ENCODE measurements around the gene EVI5L.
"Not testable (repeated sequence)": the region's sequence is repeated elsewhere in the genome, so short reads cannot be mapped to it uniquely, and the experiment has no call there.

EVI5L gene

DNA sequence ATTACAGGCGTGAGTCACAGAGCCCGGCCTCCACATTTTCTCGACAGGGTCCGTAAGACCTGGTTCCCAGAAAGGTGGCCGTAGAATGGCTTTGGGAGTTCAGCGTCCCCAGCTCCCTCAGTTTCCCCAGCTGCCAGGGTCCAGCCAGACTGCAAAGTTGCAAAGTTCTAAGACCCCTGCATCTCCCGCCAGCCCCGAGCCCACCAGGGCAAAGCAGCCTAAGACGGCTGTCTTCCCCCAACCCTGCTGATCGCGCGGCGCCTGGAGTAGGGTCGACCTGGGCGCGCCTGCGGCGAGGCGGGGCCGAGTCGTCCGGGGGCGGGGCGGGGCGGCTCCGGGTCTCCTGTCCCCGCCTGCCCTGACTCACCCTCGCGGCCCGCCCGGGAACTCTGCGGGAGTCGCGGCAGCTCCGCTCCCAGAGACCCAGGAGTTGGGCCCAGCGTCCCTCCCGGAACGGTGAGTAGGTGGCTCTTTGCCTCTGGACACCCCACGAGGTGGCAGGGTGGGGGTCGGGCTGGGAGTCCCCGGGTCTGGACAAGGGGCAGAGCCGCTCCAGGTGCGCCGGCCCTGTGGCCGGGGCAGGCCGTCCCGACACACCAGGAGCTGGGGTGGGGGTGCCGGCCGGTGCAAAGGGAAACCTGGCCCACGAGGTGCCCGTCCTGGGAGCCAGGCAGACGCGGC lies 58.3 kb downstream of the EVI5L start, which contains the start of gene LRRC8E:
Gene LRRC8E (plus strand): TSS at position 366 of the 681 bp plus-strand sequence. CDS start 7,094 bp downstream, outside the sequence.
- Histone ChIP-seq H3K4me1 (no peaks in the 10 kb centered on the region), H3K9me3 (no peaks in the 10 kb centered on the region), H3K36me3 (no peaks in the 10 kb centered on the region), H3K27me3 (peaks cover 4% of the 10 kb centered on the region; the same call in 1 of the 2 replicates), H3K4me3 (ENCODE audit: low read depth, low read length) (peak within 1 kb of the TSS; percentile 20; the same call in 1 of the 2 replicates)
- peak; percentile 78 for DNase-seq
- TF ChIP-seq, protein P1, sequence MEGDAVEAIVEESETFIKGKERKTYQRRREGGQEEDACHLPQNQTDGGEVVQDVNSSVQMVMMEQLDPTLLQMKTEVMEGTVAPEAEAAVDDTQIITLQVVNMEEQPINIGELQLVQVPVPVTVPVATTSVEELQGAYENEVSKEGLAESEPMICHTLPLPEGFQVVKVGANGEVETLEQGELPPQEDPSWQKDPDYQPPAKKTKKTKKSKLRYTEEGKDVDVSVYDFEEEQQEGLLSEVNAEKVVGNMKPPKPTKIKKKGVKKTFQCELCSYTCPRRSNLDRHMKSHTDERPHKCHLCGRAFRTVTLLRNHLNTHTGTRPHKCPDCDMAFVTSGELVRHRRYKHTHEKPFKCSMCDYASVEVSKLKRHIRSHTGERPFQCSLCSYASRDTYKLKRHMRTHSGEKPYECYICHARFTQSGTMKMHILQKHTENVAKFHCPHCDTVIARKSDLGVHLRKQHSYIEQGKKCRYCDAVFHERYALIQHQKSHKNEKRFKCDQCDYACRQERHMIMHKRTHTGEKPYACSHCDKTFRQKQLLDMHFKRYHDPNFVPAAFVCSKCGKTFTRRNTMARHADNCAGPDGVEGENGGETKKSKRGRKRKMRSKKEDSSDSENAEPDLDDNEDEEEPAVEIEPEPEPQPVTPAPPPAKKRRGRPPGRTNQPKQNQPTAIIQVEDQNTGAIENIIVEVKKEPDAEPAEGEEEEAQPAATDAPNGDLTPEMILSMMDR (IDR thresholded peaks at IDR 0.05; ENCODE audit: low read depth, low read length): no peak

DNA sequence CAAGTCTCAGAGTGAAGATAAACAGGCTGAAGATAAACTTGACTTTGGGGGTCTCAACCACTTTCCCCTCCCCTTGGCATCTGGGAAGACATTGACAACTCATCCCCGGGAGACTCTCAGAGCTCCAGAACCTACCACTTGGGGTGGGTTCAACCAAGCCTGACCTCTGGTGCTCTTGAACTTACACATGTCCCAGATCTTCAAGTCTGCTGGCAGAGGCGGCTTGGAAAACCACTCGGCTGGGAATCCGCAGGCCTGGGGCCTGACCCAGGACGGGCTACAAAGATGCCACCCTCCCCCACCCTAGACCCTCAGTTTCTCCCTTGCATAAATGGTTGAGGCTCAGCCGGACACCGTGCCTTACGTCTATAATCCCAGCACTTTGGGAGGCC lies 58.8 kb downstream of the EVI5L start:
- TF ChIP-seq, protein P1 (IDR thresholded peaks at IDR 0.05; ENCODE audit: low read depth, low read length): no peak
- no peaks in the 10 kb centered on the region for H3K36me3 ChIP-seq
- no peaks in the 10 kb centered on the region for H3K9me3 ChIP-seq
- DNase-seq: no peak
- H3K4me3 ChIP-seq (ENCODE audit: low read depth, low read length): no peak overlapping the region
- H3K4me1 ChIP-seq: no peaks in the 10 kb centered on the region
- H3K27me3 ChIP-seq: peaks cover 4% of the 10 kb centered on the region; the same call in 1 of the 2 replicates

DNA sequence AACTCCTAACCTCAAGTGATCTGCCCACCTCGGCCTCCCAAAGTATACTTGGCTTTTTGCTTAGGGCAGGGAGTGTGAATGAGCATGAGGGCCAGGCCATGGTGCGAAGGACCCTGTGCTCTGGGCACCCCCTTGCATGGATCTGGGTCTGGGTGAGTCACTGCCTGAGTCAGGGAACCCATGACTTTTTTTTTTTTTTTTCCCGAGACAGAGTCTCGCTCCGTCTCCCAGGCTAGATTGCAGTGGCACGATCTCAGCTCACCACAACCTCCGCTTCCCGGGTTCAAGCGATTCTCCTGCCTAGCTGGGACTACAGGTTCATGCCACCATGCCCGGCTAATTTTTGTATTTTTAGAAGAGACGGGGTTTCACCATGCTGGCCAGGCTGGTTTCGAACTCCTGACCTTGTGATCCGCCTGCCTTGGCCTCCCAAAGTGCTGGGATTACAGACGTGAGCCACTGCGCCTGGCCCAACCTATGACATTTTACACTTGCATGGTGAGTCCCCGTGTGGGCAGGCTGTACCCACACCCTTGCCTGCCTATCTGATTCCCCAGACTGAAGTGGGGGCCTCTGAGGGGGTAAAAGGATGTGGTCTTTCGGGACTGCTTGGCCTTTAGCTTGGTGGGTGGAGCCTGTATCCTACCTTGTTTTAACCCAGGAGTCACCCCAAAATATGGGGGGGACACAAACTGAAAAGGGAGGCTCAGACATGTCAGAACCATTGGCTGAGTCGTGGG lies 63.5 kb downstream of the EVI5L start:
- H3K4me3 ChIP-seq (ENCODE audit: low read depth, low read length); H3K9me3 ChIP-seq; H3K4me1 ChIP-seq; DNase-seq; H3K36me3 ChIP-seq; H3K27me3 ChIP-seq: not testable (repeated sequence)

DNA sequence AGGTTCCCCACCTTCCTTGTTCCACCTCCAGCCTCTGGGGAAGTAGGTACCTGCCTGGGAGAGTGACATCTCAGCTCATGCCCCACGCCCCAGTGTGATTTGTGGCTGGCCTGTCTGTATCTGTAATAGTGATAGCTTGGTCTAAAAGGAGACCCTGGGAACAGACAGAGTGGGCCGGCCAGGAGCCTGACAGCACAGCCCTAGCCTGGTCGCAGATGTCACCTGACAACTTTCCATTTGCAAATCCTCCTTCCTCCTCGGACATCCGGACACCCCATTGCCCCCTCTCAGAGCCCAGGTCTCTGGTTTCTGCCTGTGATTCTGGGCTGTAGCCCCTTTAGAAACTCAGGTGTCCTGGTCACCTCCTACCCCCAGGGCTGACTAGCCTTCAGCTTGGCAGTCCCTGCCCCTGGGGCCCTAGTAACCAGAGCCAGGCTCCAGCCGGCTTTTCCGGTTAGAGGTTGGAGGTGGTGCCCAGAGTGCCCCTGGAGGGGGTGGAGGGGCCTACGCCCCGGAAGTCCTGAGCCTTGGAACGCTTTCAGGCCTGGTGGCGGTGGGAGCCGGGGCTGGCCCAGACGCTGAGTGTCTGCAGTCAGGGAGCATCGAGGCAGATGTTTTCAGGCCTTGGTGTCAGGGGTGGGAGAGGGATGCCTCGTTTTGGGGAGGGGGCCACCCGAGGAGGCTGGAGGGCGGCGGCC lies 64.7 kb downstream of the EVI5L start:
- H3K4me3 ChIP-seq (ENCODE audit: low read depth, low read length): no peak overlapping the region
- TF ChIP-seq, protein P1 (IDR thresholded peaks at IDR 0.05; ENCODE audit: low read depth, low read length): no peak

DNA sequence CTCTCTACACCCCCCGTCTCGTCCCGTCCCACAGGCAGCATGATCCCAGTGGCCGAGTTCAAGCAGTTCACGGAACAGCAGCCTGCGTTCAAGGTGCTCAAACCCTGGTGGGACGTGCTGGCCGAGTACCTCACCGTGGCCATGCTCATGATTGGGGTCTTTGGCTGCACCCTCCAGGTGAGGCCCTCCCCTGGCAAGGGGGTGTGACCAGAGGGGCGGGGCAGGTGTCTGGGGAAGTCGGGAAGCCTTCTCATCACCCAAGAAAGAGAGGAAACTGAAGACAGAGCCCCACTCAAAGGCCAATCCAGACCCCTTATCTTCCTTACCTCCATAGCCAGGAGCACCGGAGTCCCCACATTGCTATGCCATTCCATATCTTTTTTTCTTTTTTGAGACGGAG lies 65.5 kb downstream of the EVI5L start:
- H3K36me3 ChIP-seq: no peaks in the 10 kb centered on the region
- no peaks in the 10 kb centered on the region for H3K27me3 ChIP-seq
- TF ChIP-seq, protein P1 (IDR thresholded peaks at IDR 0.05; ENCODE audit: low read depth, low read length): no peak
- H3K4me1 ChIP-seq: no peaks in the 10 kb centered on the region
- no peak for DNase-seq
- no peaks in the 10 kb centered on the region for H3K9me3 ChIP-seq
- no peak overlapping the region for H3K4me3 ChIP-seq (ENCODE audit: low read depth, low read length)

More for the DNA sequence above, 64.7 kb downstream of the EVI5L start:
- H3K36me3 ChIP-seq: no peaks in the 10 kb centered on the region
- DNase-seq: no peak
- no peaks in the 10 kb centered on the region for H3K4me1 ChIP-seq
- H3K27me3 ChIP-seq: no peaks in the 10 kb centered on the region
- H3K9me3 ChIP-seq: no peaks in the 10 kb centered on the region

DNA sequence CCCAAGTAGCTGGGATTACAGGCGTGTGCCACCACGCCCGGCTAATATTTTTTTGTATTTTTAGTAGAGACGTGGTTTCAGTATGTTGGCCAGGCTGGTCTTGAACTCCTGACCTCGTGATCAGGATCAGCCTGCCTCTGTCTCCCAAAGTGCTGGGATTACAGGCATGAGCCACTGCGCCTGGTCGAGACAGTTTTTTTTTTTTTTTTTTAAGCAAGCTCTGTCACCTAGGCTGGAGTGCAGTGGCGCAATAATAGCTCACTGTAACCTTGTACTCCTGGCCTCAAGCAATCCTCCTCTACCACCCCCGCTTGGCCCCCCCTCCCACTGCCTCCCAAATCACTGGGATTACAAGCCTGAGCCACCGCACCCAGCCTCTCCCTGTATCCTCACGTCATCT lies 67.3 kb downstream of the EVI5L start:
- no peak for DNase-seq
- H3K4me3 ChIP-seq (ENCODE audit: low read depth, low read length): no peak overlapping the region

More for the DNA sequence above, 67.3 kb downstream of the EVI5L start:
- TF ChIP-seq, protein P1 (IDR thresholded peaks at IDR 0.05; ENCODE audit: low read depth, low read length): no peak
- no peaks in the 10 kb centered on the region for H3K9me3 ChIP-seq
- H3K36me3 ChIP-seq: no peaks in the 10 kb centered on the region
- H3K27me3 ChIP-seq: no peaks in the 10 kb centered on the region
- no peaks in the 10 kb centered on the region for H3K4me1 ChIP-seq
